Left lung (tissue), 10 donors: ENCODE measurements around the gene GFI1B. TPM values are rescaled to one million over a fixed set of nuclear protein-coding genes. Genes with fewer than 3 reads are reported as not detected.

Experiments used
- ATAC-seq: fragments of 200-7000 bp; cut with Tn5 transposase; one replicate; pipeline ENCODE4 v1.9.1; 2020; ENCODE audit warnings: moderate library complexity
- DNase-seq, 4 donors: peaks; one replicate each; pipeline ENCODE4 v3.0.0-alpha.2; 2013 to 2020
- H3K27ac ChIP-seq, 2 donors: fragments of 200-600 bp; sonication (generic) in 1 of 2; one replicate each; pipeline versions ENCODE4 v1.5.0 to v1.8.0; 2020 to 2021
- H3K27me3 ChIP-seq, 2 donors: fragments of 200-600 bp; sonication (generic) in 1 of 2; one replicate each; pipeline versions ENCODE4 v1.5.0 to v1.8.0; 2020 to 2021
- H3K36me3 ChIP-seq, 2 donors: fragments of 200-600 bp; sonication (generic) in 1 of 2; one replicate each; pipeline versions ENCODE4 v1.5.0 to v1.8.0; 2020 to 2021
- H3K4me1 ChIP-seq, 2 donors: fragments of 200-600 bp; one replicate each; pipeline ENCODE4 v1.8.0; 2021
- H3K4me3 ChIP-seq, 2 donors: fragments of 200-600 bp; sonication (generic) in 1 of 2; one replicate each; pipeline versions ENCODE4 v1.5.0 to v1.8.0; 2020 to 2021; ENCODE audit warnings: mild to moderate bottlenecking in 1 of 2
- H3K9me3 ChIP-seq, 2 donors: fragments of 200-600 bp; sonication (generic) in 1 of 2; one replicate each; pipeline versions ENCODE4 v1.5.0 to v1.8.0; 2020 to 2021
- intact Hi-C, 2 donors: fragments of 100-400 bp; cut with DNase I; formaldehyde crosslinking; loops; one replicate each; pipeline versions ENCODE4 v1.11.2 to v1.14.2; 2022
- polyA plus RNA-seq, 6 donors: library from polyadenylated mRNA; unstranded; fragments of 120-200 nt; gene quantifications; one replicate each; pipeline ENCODE4 v1.2.1, GENCODE V29; 2013; ENCODE audit not compliant: insufficient read length in 6 of 6
- total RNA-seq, 2 donors: library from RNA; stranded (reverse); fragmentation: NEBNext Ultra II Directional; extraction: Animal tissue kit (Norgen Biotek cat#: 25700); gene quantifications; one replicate each; pipeline ENCODE4 v1.2.1, GENCODE V29; 2021
- TF ChIP-seq, protein P1 (sequence below), 2 donors: fragments of 200-600 bp; sonication (generic) in 1 of 2; IDR thresholded peaks; one replicate each; pipeline versions ENCODE4 v1.5.0 to v1.8.0; 2021; ENCODE audit warnings: antibody characterized with exemption in 2 of 2
- donor health status: DM: no; HTN: yes; CAD: no.
- donor health status: DM: no; HTN: no; CAD: no.

Gene GFI1B
- total and polyA plus RNA-seq, 8 donors = 0.18 to 1.4 (median 1.2) TPM

DNA sequence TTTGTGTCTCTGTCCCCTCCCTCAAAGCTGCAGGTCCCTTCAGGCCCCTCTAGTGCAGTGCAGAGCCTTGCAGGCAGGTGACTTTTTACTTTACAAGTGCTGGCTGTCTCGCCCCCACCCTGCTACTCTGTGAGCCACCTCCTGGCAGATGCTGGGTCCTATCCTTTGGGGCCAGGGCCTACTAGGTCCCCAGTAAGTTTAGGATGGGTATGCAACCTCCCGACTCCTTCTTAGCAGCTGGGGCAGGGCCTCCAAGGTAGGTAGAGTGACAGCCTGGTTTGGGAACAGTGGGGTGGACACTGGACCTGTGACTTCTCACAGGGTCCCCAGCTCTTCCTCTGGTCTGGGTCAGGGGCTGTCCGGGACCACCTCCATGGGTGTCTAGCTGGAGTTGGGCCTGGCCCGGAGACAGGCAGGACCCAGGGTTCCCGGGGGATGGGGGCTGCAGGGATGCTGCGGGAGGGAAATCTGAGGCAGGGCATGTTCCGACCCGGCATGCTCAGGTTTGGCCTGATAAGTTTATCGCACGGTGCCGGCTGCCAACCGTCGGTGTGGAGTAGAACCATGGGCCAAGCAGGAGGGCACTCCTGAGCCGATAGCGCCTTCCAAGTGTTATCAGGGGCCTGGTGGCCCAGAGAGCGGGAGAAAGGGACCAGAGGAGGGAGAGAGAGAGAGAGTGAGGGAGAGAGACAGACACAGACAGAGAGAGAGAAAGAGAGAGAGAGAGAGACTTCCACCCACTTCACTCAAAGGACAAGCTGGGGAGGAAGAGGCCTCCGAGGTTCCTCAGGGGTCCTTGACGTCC is 20.5 kb downstream of the GFI1B start:
- Histone ChIP-seq H3K36me3 (no peaks in the 10 kb centered on the region), H3K27me3 (peaks cover 3 to 81% of the 10 kb centered on the region in 2 donors), H3K4me3 (no peak overlapping the region), H3K27ac (no peak overlapping the region), H3K9me3 (no peaks in the 10 kb centered on the region), H3K4me1 (peaks cover 0 to 3% of the 10 kb centered on the region in 2 donors)
- intact Hi-C loops = no loop called here
- TF ChIP-seq, protein P1, sequence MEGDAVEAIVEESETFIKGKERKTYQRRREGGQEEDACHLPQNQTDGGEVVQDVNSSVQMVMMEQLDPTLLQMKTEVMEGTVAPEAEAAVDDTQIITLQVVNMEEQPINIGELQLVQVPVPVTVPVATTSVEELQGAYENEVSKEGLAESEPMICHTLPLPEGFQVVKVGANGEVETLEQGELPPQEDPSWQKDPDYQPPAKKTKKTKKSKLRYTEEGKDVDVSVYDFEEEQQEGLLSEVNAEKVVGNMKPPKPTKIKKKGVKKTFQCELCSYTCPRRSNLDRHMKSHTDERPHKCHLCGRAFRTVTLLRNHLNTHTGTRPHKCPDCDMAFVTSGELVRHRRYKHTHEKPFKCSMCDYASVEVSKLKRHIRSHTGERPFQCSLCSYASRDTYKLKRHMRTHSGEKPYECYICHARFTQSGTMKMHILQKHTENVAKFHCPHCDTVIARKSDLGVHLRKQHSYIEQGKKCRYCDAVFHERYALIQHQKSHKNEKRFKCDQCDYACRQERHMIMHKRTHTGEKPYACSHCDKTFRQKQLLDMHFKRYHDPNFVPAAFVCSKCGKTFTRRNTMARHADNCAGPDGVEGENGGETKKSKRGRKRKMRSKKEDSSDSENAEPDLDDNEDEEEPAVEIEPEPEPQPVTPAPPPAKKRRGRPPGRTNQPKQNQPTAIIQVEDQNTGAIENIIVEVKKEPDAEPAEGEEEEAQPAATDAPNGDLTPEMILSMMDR (IDR thresholded peaks at IDR 0.05) = no peak
- DNase-seq = peak in 1 of 4 donors; percentile 12
- ATAC-seq = no peak

DNA sequence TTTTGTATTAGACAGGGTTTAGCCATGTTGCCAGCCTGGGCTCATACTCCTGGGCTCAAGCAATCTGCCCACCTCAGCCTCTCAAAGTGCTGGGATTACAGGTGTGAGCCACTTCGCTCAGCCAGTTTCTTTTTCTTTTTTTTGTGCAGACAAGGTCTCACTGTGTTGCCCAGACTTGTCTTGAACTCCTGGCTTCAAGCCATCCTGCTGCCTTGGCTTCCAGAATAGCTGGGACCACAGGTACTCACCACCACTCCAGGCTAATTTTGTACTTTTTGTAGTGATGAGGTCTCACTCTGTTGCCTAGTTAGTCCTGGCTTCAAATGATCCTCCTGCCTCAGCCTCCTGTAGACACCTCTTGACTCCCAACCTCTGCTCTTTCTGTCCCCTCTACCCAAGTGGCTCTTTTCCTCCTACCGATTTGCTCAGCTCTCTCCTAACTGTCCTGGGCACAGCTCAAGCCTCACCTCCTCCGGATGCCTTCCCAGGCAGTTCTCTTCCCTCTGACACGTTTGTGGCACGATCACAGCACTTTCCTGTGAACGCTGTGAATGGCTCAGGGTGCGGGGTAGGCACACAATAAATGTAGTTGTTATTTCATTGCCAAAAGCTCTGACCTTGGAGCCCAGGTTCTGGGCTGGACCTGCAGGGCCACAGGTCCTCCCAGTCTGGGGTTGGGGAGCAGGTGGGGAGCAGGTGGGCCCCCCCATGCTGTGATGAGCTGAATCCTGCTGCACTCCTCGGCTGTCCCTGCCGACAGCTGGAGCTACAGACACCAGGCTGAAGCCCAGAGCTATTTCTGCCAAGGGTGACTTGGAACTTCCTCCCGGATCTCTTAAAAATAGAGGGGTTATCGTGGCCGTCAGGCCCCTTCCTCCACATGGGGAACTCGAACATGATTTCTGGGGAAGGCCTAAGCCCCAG is 23.9 kb downstream of the GFI1B start:
- intact Hi-C loops = no loop called here
- Histone ChIP-seq H3K27me3 (peaks cover 3 to 74% of the 10 kb centered on the region in 2 donors), H3K27ac (no peak overlapping the region), H3K9me3 (no peaks in the 10 kb centered on the region), H3K4me1 (peaks cover 0 to 4% of the 10 kb centered on the region in 2 donors), H3K4me3 (no peak overlapping the region), H3K36me3 (no peaks in the 10 kb centered on the region)
- TF ChIP-seq, protein P1 (IDR thresholded peaks at IDR 0.05) = no peak
- ATAC-seq (no peak), DNase-seq (peak in 1 of 4 donors; percentile 24)

DNA sequence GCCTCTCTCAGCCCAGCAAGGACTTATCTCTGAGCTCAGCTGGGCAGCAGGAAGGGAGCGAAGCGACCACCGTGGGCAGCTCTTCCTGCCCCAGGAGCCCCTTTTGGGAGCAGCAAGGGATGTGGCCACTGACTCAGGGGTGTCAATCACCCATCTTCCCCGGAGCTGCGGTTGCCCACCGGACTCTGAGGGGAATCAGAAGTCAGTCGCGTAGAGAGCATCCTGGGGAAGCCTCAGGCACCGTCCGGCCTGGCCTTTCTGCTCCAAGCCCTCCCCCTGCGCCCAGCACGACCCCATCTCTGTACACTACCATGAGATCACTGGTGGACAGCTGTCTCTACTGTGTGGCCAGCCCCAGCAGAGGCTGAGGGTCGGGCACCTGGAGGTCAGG is 24.6 kb downstream of the GFI1B start:
- Histone ChIP-seq H3K27ac (no peak overlapping the region), H3K9me3 (no peaks in the 10 kb centered on the region), H3K27me3 (peaks cover 3 to 81% of the 10 kb centered on the region in 2 donors), H3K4me3 (no peak overlapping the region), H3K4me1 (peaks cover 0 to 4% of the 10 kb centered on the region in 2 donors), H3K36me3 (no peaks in the 10 kb centered on the region)
- DNase-seq (peak in 1 of 4 donors; percentile 23), ATAC-seq (no peak)
- intact Hi-C loops = no loop called here
- TF ChIP-seq, protein P1 (IDR thresholded peaks at IDR 0.05) = no peak

DNA sequence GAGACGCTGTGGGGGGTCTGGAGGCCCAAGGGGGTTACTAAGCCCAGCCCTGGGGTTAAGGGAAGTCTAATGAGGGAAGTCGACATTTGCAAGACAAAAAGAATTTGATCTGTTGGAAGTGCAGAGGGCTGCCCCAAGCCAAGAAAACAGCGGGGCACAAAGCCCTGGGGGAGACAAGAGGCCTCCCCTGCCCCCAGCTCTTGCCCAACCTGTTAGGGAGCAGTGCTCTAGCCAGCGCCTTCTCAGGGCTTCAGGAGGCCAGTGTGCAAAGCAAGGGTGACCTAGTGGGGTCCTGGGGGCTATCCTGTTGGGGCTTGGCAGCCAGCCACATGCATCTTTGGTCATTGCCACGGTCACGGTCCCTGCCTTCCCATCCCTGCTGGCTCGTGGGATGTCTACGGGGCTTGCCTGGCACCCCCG is 25.2 kb downstream of the GFI1B start:
- H3K27me3 ChIP-seq = peaks cover 3 to 79% of the 10 kb centered on the region in 2 donors
- no peak for ATAC-seq
- peak in 1 of 4 donors; percentile 25 for DNase-seq

More for the DNA sequence above, 25.2 kb downstream of the GFI1B start:
- H3K36me3 ChIP-seq = no peaks in the 10 kb centered on the region
- TF ChIP-seq, protein P1 (IDR thresholded peaks at IDR 0.05) = no peak
- no peaks in the 10 kb centered on the region for H3K9me3 ChIP-seq
- intact Hi-C loops = no loop called here
- no peak overlapping the region for H3K27ac ChIP-seq
- H3K4me1 ChIP-seq = peaks cover 0 to 4% of the 10 kb centered on the region in 2 donors
- H3K4me3 ChIP-seq = no peak overlapping the region
